ENCODE data around the gene ZCCHC3.
A peak's percentile ranks its signal among the peaks of the same experiment; 100 is the strongest.
"Not testable (repeated sequence)": the region's sequence is repeated elsewhere in the genome, so short reads cannot be mapped to it uniquely, and the experiment has no call there.

Gene ZCCHC3, protein sequence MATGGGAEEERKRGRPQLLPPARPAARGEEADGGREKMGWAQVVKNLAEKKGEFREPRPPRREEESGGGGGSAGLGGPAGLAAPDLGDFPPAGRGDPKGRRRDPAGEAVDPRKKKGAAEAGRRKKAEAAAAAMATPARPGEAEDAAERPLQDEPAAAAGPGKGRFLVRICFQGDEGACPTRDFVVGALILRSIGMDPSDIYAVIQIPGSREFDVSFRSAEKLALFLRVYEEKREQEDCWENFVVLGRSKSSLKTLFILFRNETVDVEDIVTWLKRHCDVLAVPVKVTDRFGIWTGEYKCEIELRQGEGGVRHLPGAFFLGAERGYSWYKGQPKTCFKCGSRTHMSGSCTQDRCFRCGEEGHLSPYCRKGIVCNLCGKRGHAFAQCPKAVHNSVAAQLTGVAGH

DNA sequence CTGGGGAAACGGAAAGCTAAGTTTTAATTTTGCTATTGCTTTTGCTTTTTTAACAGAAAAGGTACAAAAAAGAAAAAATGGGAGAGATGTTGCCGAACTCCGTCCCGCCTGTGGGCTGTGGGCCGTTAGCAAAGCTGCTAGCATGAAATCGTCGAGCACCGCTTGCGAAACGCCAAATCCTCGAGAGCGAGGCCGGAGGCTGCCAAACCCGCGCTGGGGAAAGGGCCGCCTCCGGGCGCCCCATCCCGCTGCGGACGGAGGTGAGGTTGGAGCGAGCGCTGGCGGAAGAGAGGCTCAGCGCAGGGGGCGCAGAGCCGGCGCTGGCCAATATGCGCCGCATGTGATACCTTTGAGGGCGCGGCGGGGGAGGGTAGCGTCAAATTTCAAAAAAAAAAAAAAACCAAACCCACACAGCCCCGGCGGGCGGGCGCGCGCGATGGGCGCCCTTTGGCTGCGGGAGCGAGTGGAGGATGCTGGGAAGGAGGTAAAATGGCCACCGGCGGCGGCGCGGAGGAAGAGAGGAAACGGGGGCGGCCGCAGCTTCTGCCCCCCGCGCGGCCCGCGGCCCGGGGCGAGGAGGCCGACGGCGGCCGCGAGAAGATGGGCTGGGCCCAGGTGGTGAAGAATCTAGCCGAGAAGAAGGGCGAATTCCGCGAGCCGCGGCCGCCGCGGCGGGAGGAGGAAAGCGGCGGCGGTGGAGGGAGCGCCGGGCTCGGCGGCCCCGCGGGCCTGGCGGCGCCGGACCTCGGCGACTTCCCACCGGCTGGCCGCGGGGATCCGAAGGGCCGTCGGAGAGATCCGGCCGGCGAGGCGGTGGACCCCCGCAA is at the start of gene ZCCHC3:
TSS of gene ZCCHC3 (plus strand) at position 473 of the 827 bp plus-strand sequence. CDS start at position 490, 17 bp downstream.
- DNase-seq, result peak; percentile 85

DNA sequence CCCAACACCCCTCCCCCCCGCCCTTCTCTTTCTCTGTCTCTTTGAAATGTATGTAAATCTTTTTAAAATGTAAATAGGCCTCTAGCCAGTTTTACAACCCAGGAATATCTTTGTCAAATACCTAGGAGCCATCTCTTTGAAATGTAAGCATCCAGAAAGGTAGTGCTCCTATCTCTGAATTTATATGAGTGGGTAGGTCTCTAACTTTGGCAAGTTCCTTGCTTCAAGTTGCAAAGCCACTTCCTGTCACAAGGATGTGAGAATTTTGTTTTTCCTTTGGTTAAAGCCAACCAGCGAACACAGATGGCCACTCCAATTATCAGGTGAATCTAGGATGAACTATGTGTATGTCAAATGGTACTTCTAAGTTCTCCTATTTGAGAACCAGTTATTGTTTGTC is 46.0 kb upstream of the ZCCHC3 start:
- DNase-seq, result no peak

DNA sequence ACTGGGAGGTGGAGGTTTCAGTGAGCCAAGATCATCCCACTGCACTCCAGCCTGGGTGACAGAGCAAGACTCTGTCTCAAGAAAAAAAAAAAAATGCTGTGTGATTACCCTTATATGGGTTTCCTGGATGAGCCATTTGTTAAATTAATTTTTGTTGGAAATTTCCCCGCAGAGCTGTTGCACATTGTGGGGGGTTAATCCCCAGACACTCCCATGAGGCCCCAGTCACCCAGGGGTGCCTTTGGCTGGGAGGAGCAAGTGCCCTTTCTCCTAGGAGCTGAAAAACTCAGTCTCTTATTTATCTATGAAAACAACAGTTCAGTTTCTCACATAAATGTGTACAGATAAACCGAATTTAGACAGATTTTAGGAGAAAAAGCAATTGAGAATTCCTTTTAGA is 44.6 kb upstream of the ZCCHC3 start:
- no peak for DNase-seq

DNA sequence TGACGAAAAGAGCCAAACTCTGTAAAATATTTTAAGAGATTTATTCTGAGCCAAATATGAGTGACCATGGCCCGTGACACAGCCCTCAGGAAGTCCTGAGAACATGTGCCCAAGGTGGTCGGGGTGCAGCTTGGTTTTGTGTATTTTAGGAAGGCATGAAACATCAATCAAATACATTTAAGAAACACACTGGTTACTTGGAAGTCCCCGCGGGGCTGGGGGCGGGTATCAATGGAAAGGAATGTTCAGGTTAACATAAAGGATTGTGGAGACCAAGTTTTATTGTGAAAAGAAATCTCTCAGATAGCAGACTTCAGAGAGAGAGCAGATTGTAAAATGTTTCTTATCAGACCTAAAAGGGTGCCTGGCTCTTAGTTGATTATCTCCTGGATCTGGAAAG is 43.9 kb upstream of the ZCCHC3 start:
- DNase-seq, result not testable (repeated sequence)

DNA sequence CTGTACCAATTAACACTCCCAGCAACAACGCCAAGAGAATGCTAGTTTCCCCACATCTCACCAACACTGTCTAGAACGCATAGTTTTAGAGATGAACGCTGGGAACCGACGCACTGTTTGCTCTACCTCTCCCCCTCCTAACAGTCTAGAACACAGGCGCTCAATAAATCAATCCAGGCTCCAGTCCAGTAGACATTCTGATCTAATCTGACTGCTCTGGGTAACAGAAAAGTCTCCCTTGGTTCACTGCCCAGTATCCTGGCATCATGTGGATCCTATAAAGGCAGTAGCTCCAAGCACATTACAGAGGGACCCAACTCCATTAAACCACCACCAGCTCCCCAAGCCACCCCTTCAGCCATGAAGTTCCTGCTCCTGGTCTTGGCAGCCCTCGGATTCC is 40.0 kb upstream of the ZCCHC3 start, which contains the start of gene DEFB132:
TSS of gene DEFB132 (plus strand) at position 306 of the 400 bp plus-strand sequence. CDS start at position 361, 55 bp downstream.
- no peak for DNase-seq

DNA sequence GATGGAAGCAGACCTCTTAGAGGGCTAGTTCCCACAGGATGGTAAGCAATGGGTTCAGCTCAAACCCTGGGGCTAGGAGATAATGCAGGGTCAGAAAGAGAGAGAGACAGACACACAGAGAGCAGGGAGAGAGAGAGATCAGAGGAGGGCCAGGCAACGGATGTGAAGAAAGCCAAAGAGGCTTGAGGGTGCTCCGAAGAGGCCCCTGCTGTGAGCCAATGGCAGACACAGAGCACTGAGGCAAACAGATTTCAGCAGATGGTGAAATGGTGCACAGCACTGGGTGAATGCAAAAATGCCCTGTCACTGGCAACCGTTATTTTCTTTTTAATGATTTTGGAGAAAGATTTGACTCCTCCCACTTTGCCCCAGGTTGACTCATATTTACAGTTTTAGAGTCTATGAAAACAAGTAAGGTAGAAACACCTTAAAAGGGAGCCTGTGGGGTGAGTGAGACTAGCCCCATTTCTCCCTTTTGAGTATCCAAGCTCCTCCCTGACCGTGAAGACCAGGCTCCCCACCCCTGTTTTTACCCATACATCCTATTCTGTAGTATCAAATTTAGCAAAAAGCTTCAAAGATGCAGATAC is 39.0 kb upstream of the ZCCHC3 start:
- no peak for DNase-seq

DNA sequence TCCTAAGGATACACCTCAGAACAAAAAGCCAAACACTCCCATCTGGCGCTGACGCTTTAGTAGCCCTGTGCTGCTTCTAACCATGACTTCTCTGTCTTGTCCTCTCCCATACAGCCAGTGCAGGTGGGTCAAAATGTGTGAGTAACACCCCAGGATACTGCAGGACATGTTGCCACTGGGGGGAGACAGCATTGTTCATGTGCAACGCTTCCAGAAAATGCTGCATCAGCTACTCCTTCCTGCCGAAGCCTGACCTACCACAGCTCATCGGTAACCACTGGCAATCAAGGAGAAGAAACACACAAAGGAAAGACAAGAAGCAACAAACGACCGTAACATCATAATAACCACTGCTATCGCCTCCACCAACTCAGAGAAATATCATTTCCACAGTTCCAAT is 38.4 kb upstream of the ZCCHC3 start:
- no peak for DNase-seq

DNA sequence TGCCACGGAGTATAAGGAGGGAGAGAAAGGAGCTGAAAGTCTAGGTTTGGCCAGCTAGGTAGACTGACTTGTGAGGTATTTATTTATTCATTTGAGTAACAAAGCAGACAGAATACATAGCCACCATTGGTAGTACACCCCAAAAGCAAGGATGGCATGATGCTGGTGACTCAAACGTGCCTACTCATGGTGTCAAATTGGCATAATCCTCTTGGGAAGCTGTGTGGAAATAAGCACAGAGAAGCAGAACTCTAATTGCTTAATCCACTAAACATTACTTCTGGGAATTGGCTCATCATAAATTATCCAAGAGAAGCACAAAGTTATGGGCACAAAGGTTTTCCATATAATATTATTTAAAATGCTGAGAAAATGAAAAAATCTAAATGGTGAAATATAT is 37.4 kb upstream of the ZCCHC3 start:
- DNase-seq, result no peak

DNA sequence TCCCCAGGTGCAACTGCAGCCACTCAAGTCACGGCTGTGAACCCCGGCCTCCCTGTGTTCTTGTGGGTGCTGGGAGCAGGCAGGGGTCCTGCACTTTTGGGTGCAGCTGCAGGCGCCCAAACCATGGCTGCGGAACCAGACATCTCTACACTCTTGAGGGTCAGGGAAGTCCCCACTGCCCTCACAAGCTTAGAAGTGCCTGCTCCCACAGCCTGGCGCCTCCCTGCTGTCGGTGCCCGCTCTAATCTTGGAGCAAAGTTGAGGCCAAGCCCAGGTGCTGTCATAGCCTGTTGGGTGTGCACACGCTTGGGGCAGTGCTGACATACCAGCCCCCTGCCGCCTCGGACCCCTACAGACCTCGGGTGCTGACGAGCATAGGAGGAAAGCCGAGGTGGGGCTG is 33.7 kb upstream of the ZCCHC3 start:
- DNase-seq, result no peak

DNA sequence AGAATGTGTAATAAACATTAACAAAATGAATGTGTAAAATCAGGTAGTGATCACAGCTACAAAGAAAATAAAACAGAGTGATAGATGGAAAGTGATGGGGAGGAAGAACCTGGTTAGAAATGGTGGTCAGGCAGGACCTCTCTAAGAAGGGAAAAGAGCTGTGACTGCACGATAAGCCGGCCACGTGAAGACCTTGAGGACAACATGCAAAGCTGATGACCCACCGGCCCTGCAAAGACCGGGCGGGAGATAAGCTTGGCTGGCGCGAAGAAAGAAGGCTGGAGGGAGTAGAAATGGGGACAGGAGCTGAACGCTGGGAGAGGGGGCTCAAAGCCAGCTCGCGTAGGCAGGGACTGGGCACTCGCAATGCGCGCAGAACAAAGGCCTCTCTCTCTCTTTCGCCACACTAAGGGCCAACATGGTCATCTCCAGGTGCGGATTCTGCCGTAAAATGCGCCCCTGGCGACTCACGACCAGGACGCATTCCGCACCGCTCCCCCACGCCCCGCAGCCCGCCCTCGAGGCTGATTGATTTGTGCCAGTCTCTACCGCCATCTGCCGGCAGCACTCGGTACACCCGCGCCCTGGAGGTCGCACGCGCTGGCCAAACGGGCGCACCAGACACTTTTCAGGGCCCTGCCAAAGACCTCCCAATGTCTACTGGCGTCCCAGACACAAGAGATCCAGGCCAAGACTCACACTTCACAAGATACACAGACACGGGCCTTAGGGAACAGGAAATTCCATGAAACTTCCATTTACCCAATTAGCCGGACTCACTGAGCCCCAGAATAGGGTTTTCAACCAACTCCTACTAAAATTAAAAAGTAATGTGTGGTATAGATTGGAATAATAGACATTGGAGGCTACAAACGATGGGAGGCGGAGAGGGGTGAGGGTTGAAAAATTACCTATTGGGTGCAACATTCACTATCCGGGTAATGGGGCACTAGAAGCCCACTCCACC is 30.5 kb upstream of the ZCCHC3 start:
- peak; percentile 86 for DNase-seq

DNA sequence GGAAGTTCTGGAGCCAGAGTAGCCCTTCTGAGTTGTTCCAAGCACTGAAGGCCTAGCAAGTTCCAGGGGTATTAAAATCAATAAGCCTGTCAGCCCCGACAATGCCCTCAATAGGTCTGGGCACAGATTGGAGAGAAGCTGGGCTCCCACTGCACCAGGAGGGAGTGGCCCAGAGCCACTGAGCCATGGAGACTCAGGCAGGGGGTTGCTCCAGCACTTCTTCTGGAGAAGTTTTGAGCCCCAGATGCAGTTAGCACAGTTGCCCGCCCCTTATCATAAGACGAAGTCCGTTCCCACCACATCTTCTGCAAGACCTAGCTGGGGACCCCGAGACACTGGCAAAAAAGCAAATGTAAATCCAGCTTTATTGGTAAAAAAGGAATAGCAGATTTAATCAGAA is 26.9 kb upstream of the ZCCHC3 start:
- DNase-seq, result no peak

DNA sequence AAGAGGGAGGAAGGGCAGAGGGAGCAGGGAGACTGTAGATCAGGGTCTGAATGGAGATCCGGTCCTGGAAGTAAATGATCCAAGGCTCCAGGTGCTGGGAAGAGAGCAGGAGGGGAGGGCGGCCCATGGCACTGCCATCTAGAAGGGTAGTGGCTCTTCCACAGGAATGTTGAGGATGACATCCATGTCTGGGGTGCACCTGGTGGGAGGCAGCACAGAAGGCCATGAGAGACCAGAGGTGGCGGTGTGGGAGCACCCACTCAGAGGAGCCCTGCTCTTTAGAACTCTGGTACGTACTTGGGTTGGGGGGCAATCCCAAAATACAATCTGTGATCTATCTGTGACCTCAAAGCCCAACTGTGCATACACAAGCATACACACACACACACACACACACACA is 26.3 kb upstream of the ZCCHC3 start:
- no peak for DNase-seq

DNA sequence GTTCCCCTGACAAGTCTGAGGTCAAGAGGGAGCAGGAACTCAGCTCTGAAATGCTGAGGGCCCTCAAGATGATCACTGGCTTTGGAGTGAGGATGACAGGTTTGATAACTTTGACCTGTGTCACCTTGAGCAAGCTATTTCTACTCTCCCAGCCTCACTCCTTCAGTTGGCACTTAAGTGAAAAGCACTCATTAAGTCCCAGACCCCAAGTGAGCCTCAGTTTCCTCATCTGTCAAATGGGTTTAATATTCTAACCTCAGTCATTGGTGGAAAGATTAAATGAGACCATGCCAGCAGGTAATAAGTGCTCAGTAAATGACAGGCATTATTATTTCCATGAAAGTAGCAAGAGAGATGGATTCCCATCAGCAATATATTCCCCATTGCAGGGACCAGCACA is 25.8 kb upstream of the ZCCHC3 start:
- no peak for DNase-seq

DNA sequence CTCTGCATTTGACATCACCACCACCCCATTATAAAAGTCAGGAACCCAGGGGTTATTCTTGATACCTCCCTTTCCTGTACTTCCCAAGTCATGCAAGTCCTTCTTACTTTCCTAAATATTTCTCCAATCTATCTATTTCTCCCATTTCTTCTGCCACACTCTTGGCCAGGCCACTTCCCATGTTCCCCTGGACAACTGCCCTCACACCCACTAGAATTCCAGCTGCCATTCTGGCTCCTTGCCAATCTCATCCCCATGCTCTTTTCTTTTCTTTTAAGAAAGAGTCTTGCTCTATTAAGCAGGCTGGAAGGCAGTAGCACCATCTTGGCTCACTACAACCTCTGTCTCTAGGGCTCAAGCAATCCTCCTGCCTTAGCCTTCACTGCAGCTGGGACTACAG is 24.7 kb upstream of the ZCCHC3 start:
- no peak for DNase-seq

DNA sequence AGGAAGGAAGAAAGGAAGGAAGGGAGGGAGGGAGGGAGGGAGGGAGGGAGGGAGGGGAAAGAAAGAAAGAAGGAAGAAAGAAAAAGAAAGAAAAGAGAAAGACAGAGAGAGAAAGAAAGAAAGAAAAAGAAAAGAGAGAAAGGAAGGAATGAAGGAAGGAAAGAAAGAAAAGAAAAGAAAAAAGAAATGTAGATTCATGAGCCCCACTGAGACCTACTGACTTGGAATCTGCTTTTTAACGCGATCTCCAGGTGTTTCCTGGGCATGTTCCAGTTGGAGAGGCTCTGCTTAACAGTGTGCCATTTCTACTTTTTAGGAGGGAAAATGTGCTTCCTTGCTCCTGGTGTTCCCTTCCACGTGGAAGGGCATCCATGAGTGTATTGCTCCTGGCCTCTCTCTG is 23.5 kb upstream of the ZCCHC3 start:
- DNase-seq, result no peak

DNA sequence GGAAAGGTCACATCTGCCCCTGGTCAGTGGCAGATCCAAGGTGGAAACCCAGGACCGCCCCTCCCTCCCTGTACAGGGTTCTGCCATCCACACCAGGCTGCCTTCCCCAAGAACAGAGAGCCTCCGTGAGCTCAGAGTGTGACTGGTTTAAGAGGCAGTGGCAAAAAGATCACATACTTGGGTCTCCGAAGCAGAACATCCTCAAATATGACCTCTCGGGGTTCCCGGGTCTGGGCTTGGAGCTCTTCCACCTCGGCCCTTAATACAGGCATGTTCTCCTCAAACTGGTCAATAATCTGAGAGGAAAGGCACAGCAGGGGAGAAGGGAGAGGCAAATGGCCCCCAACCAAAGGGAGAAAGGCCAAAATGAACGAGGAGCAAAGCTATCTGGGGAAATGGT is 21.6 kb upstream of the ZCCHC3 start:
- no peak for DNase-seq

DNA sequence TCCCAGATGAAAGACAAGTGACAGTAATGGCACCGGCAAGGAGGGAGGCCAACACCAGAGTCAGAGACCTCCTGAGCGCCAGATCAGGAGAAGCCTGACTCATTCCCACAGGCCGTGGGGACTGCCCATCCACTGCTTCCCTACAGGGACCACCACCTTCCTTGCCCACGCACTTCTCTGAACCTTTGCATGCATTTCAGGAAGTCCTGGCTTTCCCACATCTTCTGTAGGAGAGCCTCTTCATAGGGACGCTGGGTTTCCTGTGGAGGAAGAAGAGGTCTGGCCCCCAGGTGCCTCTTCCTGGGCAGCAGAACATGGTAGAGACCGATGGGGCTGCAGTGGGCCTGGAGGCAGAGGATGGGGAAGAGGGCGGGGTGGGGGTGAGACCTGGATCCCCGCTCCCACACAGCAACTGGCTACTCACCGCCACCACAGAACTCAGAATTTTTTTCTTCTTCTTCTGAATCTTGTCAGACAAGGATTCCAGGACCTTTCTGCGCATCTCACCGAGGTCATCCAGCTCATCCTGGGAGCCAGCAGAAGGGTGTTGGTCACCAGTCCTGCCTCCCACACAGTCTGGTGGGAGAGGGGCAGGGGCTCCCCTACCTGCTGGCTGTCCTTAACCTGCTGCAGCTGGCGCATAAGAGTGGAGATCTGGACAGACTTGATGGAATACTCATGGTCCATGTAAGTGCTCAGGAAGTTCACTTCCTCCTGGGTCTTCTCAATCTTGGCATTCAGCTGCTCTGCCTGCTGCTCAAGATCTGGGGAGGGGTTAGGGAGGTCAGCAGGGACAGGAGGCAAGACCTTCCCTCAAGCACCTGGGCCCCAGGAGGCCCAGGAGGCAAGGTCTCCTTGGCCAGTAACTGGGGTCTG is 20.5 kb upstream of the ZCCHC3 start:
- no peak for DNase-seq

DNA sequence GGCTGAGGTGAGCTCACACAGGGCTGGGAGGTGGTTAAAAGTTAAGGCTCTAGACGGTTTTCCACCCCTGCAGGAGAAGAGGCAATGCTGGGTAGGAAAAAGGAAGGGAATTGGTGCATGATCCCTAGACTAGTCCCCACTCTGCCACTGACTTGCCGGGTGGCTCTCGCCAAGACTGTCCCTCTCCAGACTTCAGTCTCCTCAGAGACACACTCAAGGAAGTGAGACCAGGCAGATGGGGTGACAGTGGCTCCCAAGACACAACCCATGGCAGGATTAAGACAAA is 19.9 kb upstream of the ZCCHC3 start:
- no peak for DNase-seq

DNA sequence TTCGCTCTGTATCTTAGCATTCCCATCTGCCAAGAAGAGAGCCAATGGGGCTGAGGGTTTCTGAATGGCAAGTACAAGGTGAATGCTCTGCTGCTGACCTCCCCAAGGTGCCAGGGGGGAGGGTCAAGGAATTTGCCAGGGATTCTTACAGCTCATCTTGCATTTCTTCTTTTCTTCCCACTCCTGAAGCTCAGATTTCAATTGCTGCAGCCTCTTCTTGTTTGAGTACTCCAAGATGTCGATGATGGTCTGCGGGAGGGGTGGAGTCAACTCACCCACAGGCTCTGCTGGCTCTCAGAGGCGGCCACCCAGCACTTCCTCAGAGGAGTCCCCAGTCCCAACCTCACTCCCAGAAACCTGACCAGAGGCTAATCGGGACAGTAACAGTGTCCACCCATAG is 19.2 kb upstream of the ZCCHC3 start:
- DNase-seq, result no peak

DNA sequence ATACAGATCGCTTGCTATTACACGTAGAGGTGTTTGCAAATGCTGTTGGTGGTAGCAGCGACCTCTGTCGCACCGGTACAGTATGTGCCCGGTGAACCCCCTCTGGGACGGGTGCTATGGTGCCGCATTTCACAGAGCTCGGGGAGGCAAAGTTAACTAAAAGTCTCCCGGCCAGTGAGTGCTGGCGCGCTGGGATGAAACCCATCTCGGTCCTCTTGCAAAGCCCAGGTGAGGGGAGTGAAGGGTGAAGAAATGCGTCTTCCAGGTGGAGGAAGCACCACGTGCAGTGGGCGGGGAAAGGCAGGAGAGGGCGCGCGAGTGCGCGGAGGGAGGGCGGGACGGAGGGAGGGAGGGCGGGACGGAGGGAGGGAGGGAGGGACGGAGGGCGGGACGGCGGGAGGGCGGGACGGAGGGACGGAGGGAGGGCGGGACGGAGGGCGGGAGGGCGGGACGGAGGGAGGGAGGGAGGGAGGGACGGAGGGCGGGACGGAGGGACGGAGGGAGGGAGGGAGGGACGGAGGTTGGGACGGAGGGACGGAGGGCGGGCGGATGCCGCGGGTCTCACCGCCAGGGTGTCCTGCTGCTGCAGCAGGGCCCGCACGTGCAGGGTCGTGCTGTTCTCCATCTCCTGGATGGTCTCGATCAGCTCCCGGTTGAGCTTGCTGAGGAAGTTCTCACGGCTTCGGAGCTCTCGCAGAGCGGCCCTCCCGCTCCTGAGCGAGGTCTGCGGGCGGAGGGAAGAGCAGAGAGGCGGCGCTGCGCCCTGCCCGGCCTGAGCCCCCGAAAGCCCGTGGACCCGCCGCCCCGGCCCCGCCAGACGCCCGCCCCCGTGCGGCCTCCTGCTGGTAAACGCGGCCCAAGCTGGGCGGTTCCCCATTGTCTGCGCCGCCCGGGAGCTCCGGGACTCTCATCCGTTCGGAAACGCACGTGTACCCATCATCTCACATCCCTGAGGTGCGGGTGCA is 18.5 kb upstream of the ZCCHC3 start:
- DNase-seq, result peak; percentile 65
